GM23248 (cell line): ENCODE measurements around the gene ERGIC1. TPM values are rescaled to one million over a fixed set of nuclear protein-coding genes. Genes with fewer than 3 reads are reported as not detected.

ENCODE experiments used
- DNase-seq: peaks from one replicate; pipeline ENCODE4 v3.0.0-alpha.2; 2015
- H2AFZ ChIP-seq: fragments of 200-600 bp; sonication (generic); 2 replicates; pipeline ENCODE4 v1.6.1; 2016; ENCODE audit warnings: antibody characterized with exemption
- H3F3A ChIP-seq: fragments of 200-600 bp; sonication (generic); 2 replicates; pipeline ENCODE4 v1.6.1; 2016; ENCODE audit warnings: mild to moderate bottlenecking, antibody characterized with exemption, mixed run types; ENCODE audit not compliant: insufficient read depth
- H3K27ac ChIP-seq: fragments of 200-600 bp; sonication (generic); 2 replicates; pipeline ENCODE4 v1.5.1; 2016; ENCODE audit warnings: mild to moderate bottlenecking
- H3K27me3 ChIP-seq: fragments of 200-600 bp; sonication (generic); replicated peaks from 2 replicates; pipeline ENCODE4 v1.6.1; 2016; ENCODE audit warnings: mild to moderate bottlenecking; ENCODE audit not compliant: insufficient read depth
- H3K36me3 ChIP-seq: fragments of 200-600 bp; sonication (generic); 2 replicates; pipeline ENCODE4 v1.6.1; 2016; ENCODE audit warnings: low read depth, mild to moderate bottlenecking
- H3K4me1 ChIP-seq: fragments of 200-600 bp; sonication (generic); 2 replicates; pipeline ENCODE4 v1.6.1; 2016; ENCODE audit warnings: mild to moderate bottlenecking; ENCODE audit not compliant: insufficient read depth
- H3K4me2 ChIP-seq: fragments of 200-600 bp; sonication (generic); one replicate; pipeline ENCODE4 v1.6.1; 2016; ENCODE audit warnings: mild to moderate bottlenecking; ENCODE audit not compliant: unreplicated experiment
- H3K4me3 ChIP-seq: fragments of 200-600 bp; sonication (generic); 2 replicates; pipeline ENCODE4 v1.5.1; 2016; ENCODE audit warnings: mild to moderate bottlenecking
- H3K79me2 ChIP-seq: fragments of 200-600 bp; sonication (generic); 2 replicates; pipeline ENCODE4 v1.6.1; 2016; ENCODE audit warnings: mild to moderate bottlenecking; ENCODE audit not compliant: insufficient read depth
- H3K9ac ChIP-seq: fragments of 200-600 bp; sonication (generic); 2 replicates; pipeline ENCODE4 v1.6.1; 2016; ENCODE audit warnings: mild to moderate bottlenecking
- H3K9me2 ChIP-seq: fragments of 200-600 bp; sonication (generic); 2 replicates; pipeline ENCODE4 v1.6.1; 2016; ENCODE audit warnings: mixed run types, mild to moderate bottlenecking, moderate library complexity; ENCODE audit not compliant: insufficient read depth
- H3K9me3 ChIP-seq: fragments of 200-600 bp; sonication (generic); one replicate; pipeline ENCODE4 v1.6.1; 2017; ENCODE audit warnings: low read depth
- H4K20me1 ChIP-seq: fragments of 200-600 bp; sonication (generic); 2 replicates; pipeline ENCODE4 v1.6.0; 2016; ENCODE audit not compliant: insufficient read depth
- EZH2 ChIP-seq: fragments of 200-600 bp; sonication (generic); IDR thresholded peaks from 2 replicates; pipeline ENCODE4 v1.6.1; 2018; ENCODE audit warnings: antibody characterized with exemption, mild to moderate bottlenecking; ENCODE audit not compliant: insufficient read depth, poor library complexity, severe bottlenecking
- EZH2phosphoT487 ChIP-seq: fragments of 200-600 bp; sonication (generic); IDR thresholded peaks from 2 replicates; pipeline ENCODE4 v1.6.1; 2018; ENCODE audit warnings: antibody characterized with exemption, moderate library complexity, mild to moderate bottlenecking, low read depth; ENCODE audit not compliant: insufficient read depth
- WGBS, 2 experiments: methylation state at CpG; one replicate each; pipeline ENCODE4 v1.1.6; 2015 to 2017; ENCODE audit warnings: low lambda C conversion rate in 2 of 2, low coverage in 1 of 2; ENCODE audit errors: missing lambda C conversion rate in 2 of 2; 5-methylcytosine and 5-hydroxymethylcytosine counted together
- in situ Hi-C: fragments of 300-500 bp; cut with MboI; formaldehyde crosslinking; loops from 2 replicates; pipeline ENCODE4 v1.15.0; 2020
- polyA plus RNA-seq: library from polyadenylated mRNA; unstranded; fragments of >200 nt; fragmentation: Nextera tagmentation; extraction: Ambion mirVana; gene quantifications from 2 replicates; pipeline ENCODE4 v1.2.1, GENCODE V29; 2016
- total RNA-seq: library from RNA; depleted of rRNA; stranded (reverse); fragments of >200 nt; shearing (Covaris generic); gene quantifications from 2 replicates; pipeline ENCODE4 v1.2.3, GENCODE V29; 2014

Gene ERGIC1
- total and polyA plus RNA-seq, 2 experiments from 2014 or later: 66.4 to 235 TPM

GRCh38 chr5:172832383-172833315, 1.4 kb upstream of the ERGIC1 start:
- Histone ChIP-seq H3K27ac (peak overlapping the region; percentile 97), H4K20me1 (no peaks in the 10 kb centered on the region), H3K9me3 (no peaks in the 10 kb centered on the region), H3K79me2 (peaks cover 34% of the 10 kb centered on the region), H3K36me3 (no peaks in the 10 kb centered on the region), H3K4me2 (no peak overlapping the region), H3F3A (peaks cover 29% of the 10 kb centered on the region), H2AFZ (no peak overlapping the region), H3K9ac (peak overlapping the region; percentile 98), H3K4me1 (peaks cover 34% of the 10 kb centered on the region), H3K9me2 (no peaks in the 10 kb centered on the region), H3K4me3 (no peak overlapping the region), H3K27me3 (no peaks in the 10 kb centered on the region)
- 81% methylated on average over 14 of the region's 14 CpGs for WGBS, 2 experiments
- peak; percentile 20 for DNase-seq
- in situ Hi-C loops: no loop called here
- TF ChIP-seq EZH2 (no peak), EZH2phosphoT487 (no peak)

- peaks cover 34% of the 10 kb centered on the region for H3K4me1 ChIP-seq
- no peaks in the 10 kb centered on the region for H3K9me2 ChIP-seq
- H3F3A ChIP-seq: peaks cover 29% of the 10 kb centered on the region
- H3K4me3 ChIP-seq: peak overlapping the region; percentile 92
- DNase-seq: no peak
- no peak overlapping the region for H3K4me2 ChIP-seq
- no peaks in the 10 kb centered on the region for H4K20me1 ChIP-seq
- in situ Hi-C loops: no loop called here
- H3K27me3 ChIP-seq: no peaks in the 10 kb centered on the region
- TF ChIP-seq EZH2 (no peak), EZH2phosphoT487 (no peak)
- no peaks in the 10 kb centered on the region for H3K36me3 ChIP-seq
- 32 to 37% methylated on average over 6 of the region's 6 CpGs for WGBS, 2 experiments
- H3K9ac ChIP-seq: peak overlapping the region; percentile 98
- peaks cover 41% of the 10 kb centered on the region for H3K79me2 ChIP-seq
- H3K9me3 ChIP-seq: no peaks in the 10 kb centered on the region
- H2AFZ ChIP-seq: no peak overlapping the region
- peak overlapping the region; percentile 97 for H3K27ac ChIP-seq
Observed at GRCh38 chr5:172833372-172833685, 722 bp upstream of the ERGIC1 start.

GRCh38 chr5:172834415-172835289, 601 bp downstream of the ERGIC1 start:
- in situ Hi-C loops: no loop called here
- Histone ChIP-seq H2AFZ (no peak overlapping the region), H3K79me2 (peaks cover 54% of the 10 kb centered on the region), H3K4me3 (peak overlapping the region; percentile 92), H3K4me1 (peaks cover 29% of the 10 kb centered on the region), H3K9ac (peak overlapping the region; percentile 98), H3K27ac (peak overlapping the region; percentile 97), H3K4me2 (peak overlapping the region; percentile 94), H3K36me3 (no peaks in the 10 kb centered on the region), H4K20me1 (no peaks in the 10 kb centered on the region), H3K9me3 (no peaks in the 10 kb centered on the region), H3K9me2 (no peaks in the 10 kb centered on the region), H3K27me3 (no peaks in the 10 kb centered on the region), H3F3A (peaks cover 29% of the 10 kb centered on the region)
- WGBS, 2 experiments: 0% methylated on average over 8 to 27 of the region's 32 CpGs
- peak; percentile 73 for DNase-seq
- TF ChIP-seq EZH2phosphoT487 (no peak), EZH2 (no peak)

GRCh38 chr5:172835290-172835993, 1.4 kb downstream of the ERGIC1 start:
- 9% methylated on average over 13 of the region's 13 CpGs for WGBS, 2 experiments
- no peak overlapping the region for H2AFZ ChIP-seq
- in situ Hi-C loops: no loop called here
- H3K4me2 ChIP-seq: peak overlapping the region; percentile 94
- H3K9me2 ChIP-seq: no peaks in the 10 kb centered on the region
- H3K27me3 ChIP-seq: no peaks in the 10 kb centered on the region
- peak overlapping the region; percentile 97 for H3K27ac ChIP-seq
- peaks cover 62% of the 10 kb centered on the region for H3K79me2 ChIP-seq
- peaks cover 31% of the 10 kb centered on the region for H3F3A ChIP-seq
- H3K9ac ChIP-seq: peak overlapping the region; percentile 98
- H3K4me1 ChIP-seq: peaks cover 34% of the 10 kb centered on the region
- TF ChIP-seq EZH2: no peak
- no peak for TF ChIP-seq EZH2phosphoT487
- DNase-seq: peak; percentile 47
- H4K20me1 ChIP-seq: no peaks in the 10 kb centered on the region; the same call in 1 of the 2 replicates
- H3K9me3 ChIP-seq: no peaks in the 10 kb centered on the region
- peak overlapping the region; percentile 92 for H3K4me3 ChIP-seq
- no peaks in the 10 kb centered on the region for H3K36me3 ChIP-seq
